Activated naive CD8-positive, alpha-beta T cell (primary cell): Measurements from ENCODE around the gene TRIP4.
"Not testable (repeated sequence)": the region's sequence is repeated elsewhere in the genome, so short reads cannot be mapped to it uniquely, and the experiment has no call there.

Experiments
- H3K27ac Mint-ChIP-seq: one replicate; pipeline ENCODE4 v1.8.0; 2021; ENCODE audit warnings: mixed read lengths
- H3K27me3 Mint-ChIP-seq: one replicate; pipeline ENCODE4 v1.8.0; 2021; ENCODE audit warnings: mixed read lengths
- H3K36me3 Mint-ChIP-seq: one replicate; pipeline ENCODE4 v1.8.0; 2021; ENCODE audit warnings: mixed read lengths
- H3K4me1 Mint-ChIP-seq: one replicate; pipeline ENCODE4 v1.8.0; 2021; ENCODE audit warnings: low read depth, mixed read lengths
- H3K4me3 Mint-ChIP-seq: one replicate; pipeline ENCODE4 v1.8.0; 2021; ENCODE audit warnings: mild to moderate bottlenecking, mixed read lengths
- H3K9me3 Mint-ChIP-seq: one replicate; pipeline ENCODE4 v1.8.0; 2021; ENCODE audit warnings: low read depth, mixed read lengths

Gene TRIP4

DNA sequence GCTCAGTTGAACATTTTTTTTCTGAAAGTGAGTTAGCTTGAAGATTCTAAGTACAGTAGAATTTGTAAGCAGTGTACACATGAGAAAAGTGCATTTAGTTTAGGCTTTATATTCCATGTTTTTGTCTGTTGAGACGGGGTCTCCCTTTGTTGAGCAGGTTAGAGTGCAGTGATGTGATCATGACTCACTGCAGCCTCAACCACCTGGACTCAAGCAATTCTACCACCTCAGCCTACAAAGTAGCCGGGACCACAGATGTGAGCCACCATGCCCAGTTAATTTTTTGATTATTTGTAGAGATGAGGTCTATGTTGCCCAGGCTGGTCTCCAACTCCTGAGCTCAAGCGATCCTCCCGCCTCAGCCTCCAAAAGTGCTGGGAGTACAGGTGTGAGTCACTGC lies 26.4 kb upstream of the TRIP4 start:
- Mint-ChIP-seq H3K4me1 (peaks cover 5% of the 10 kb centered on the region), H3K4me3 (no peak overlapping the region), H3K9me3 (no peaks in the 10 kb centered on the region), H3K27ac (no peak overlapping the region), H3K27me3 (no peaks in the 10 kb centered on the region), H3K36me3 (no peaks in the 10 kb centered on the region)

GRCh38 chr15:64369078-64369607 lies 18.5 kb upstream of the TRIP4 start:
- peaks cover 2% of the 10 kb centered on the region for H3K4me1 Mint-ChIP-seq
- no peaks in the 10 kb centered on the region for H3K9me3 Mint-ChIP-seq
- no peak overlapping the region for H3K27ac Mint-ChIP-seq
- no peaks in the 10 kb centered on the region for H3K27me3 Mint-ChIP-seq
- no peaks in the 10 kb centered on the region for H3K36me3 Mint-ChIP-seq
- no peak overlapping the region for H3K4me3 Mint-ChIP-seq

- H3K27ac Mint-ChIP-seq, H3K4me1 Mint-ChIP-seq, H3K36me3 Mint-ChIP-seq, H3K4me3 Mint-ChIP-seq, H3K27me3 Mint-ChIP-seq, H3K9me3 Mint-ChIP-seq: not testable (repeated sequence)
Measured at GRCh38 chr15:64371383-64371782, 16.3 kb upstream of the TRIP4 start.

- peaks cover 2% of the 10 kb centered on the region for H3K36me3 Mint-ChIP-seq
- no peaks in the 10 kb centered on the region for H3K27me3 Mint-ChIP-seq
- H3K4me3 Mint-ChIP-seq, result peak overlapping the region; percentile 18
- no peak overlapping the region for H3K27ac Mint-ChIP-seq
- peaks cover 2% of the 10 kb centered on the region for H3K4me1 Mint-ChIP-seq
- no peaks in the 10 kb centered on the region for H3K9me3 Mint-ChIP-seq
Measured at GRCh38 chr15:64373360-64373759, 14.3 kb upstream of the TRIP4 start.

DNA sequence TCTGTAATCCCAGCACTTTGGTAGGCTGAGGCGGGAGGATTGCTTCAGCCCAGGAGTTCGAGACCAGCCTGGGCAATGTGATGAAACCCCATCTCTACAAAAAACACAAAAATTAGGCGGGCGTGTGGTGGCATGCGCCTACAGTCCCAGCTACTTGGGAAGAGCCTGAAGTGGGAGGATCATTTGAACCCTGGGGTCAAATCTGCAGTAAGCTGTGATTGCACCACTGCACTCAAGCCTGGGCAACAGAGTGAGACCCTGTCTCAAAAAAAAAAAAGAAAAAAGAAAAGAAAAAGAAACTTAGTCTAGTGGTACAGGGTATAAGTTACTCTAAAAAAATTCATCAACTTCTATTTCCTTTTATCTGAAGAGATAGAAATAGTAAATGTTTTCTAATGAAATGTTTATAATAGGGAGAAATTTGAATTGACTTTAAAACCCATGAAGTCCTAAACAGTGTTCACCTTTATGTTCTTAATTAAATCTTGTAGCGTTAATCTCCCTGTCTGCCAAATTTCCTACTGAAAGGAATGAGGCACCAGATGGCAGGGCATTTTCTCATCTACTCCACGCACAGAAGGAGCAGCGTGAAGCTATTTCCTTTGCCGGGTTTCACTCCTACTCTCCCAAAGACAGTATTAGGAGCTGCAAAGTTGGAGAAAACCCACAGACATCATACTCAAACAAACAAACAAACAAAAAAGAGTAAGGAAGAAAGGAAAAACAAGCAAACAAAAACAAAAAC lies 8.2 kb upstream of the TRIP4 start:
- Mint-ChIP-seq H3K4me3 (peak overlapping the region; percentile 96), H3K27me3 (peaks cover 1% of the 10 kb centered on the region), H3K27ac (no peak overlapping the region), H3K36me3 (peaks cover 2% of the 10 kb centered on the region), H3K9me3 (no peaks in the 10 kb centered on the region), H3K4me1 (peaks cover 14% of the 10 kb centered on the region)

- H3K4me1 Mint-ChIP-seq, result peaks cover 14% of the 10 kb centered on the region
- peak overlapping the region; percentile 89 for H3K27ac Mint-ChIP-seq
- not testable (repeated sequence) for H3K27me3 Mint-ChIP-seq, H3K9me3 Mint-ChIP-seq, H3K36me3 Mint-ChIP-seq
- peak overlapping the region; percentile 96 for H3K4me3 Mint-ChIP-seq
Measured at GRCh38 chr15:64380130-64380870, 7.3 kb upstream of the TRIP4 start.

DNA sequence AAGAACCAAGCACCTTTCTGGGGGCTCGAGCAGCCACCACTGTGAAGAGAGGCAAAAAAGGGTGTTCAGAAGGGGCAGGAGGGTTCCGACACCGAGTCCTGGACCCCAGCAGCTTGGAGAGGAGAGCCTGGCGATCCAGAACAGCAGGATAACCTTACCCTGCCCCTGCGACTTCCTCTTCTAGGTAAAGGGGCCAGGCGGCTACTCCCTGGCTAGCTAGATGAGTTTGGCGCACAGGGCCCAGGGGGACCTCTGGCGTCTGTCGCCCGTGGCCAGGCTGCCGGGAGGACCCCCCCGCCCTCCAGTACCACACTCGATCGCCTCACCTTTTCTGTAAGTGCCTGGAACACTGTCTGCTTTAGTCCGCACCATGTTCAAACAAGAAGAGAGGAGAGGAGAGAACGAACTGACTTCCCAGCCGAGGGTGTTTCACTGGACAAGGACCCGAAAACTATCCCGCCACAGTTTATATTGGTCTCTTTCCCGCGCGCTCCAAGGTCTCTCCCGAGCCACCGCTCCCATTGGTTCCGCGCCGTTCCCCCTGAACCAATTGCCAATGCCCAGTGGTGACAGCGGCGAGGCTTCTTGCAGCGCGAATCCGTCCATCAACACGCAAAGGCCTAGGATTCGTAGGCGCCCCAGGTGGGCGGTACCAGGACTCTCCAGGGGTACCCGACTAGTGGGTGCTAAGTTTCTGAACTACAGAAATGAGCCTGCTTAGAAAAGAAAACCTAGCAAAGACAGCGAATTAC lies 6.5 kb upstream of the TRIP4 start, which contains the start of gene PCLAF:
TSS of gene PCLAF (minus strand) at position 442 of the 752 bp plus-strand sequence. CDS start at position 372, 70 bp downstream.
- Mint-ChIP-seq H3K9me3 (no peaks in the 10 kb centered on the region), H3K4me1 (peaks cover 14% of the 10 kb centered on the region), H3K4me3 (peak within 1 kb of the TSS; percentile 96), H3K27ac (peak within 1 kb of the TSS; percentile 89), H3K36me3 (no peaks in the 10 kb centered on the region), H3K27me3 (peaks cover 1% of the 10 kb centered on the region)

DNA sequence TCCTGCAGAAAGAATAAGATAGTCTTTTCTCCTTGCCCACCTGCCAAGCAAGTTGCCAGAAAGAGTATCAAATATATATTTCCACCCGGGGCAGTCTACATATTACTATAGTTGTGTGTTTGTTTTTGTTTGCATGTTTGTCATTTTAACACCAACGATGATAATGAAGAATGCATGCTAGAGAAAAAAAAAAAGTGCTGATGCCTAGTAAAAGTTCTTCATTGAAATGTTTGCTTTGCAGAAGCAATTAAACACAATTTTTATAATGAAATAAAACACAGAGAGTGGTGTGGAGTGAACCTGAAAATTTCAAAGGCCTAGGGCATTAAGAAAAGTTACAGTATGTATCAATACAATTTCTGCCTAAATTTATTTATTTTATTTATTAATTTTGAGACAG lies 3.9 kb upstream of the TRIP4 start:
- Mint-ChIP-seq H3K27ac (no peak overlapping the region), H3K4me3 (no peak overlapping the region), H3K4me1 (peaks cover 24% of the 10 kb centered on the region), H3K36me3 (no peaks in the 10 kb centered on the region), H3K27me3 (peaks cover 1% of the 10 kb centered on the region), H3K9me3 (no peaks in the 10 kb centered on the region)

- H3K9me3 Mint-ChIP-seq, result no peaks in the 10 kb centered on the region
- H3K27ac Mint-ChIP-seq, result no peak overlapping the region
Measured at GRCh38 chr15:64386291-64386690, 1.3 kb upstream of the TRIP4 start.

GRCh38 chr15:64389036-64389435 lies 1.4 kb downstream of the TRIP4 start:
- Mint-ChIP-seq H3K36me3 (no peaks in the 10 kb centered on the region), H3K27me3 (no peaks in the 10 kb centered on the region), H3K4me1 (peaks cover 20% of the 10 kb centered on the region), H3K27ac (peak overlapping the region; percentile 70), H3K4me3 (peak overlapping the region; percentile 100), H3K9me3 (no peaks in the 10 kb centered on the region)

More at GRCh38 chr15:64386291-64386690, 1.3 kb upstream of the TRIP4 start:
- H3K4me3 Mint-ChIP-seq, result no peak overlapping the region
- no peaks in the 10 kb centered on the region for H3K36me3 Mint-ChIP-seq
- H3K27me3 Mint-ChIP-seq, result no peaks in the 10 kb centered on the region
- H3K4me1 Mint-ChIP-seq, result peaks cover 25% of the 10 kb centered on the region

DNA sequence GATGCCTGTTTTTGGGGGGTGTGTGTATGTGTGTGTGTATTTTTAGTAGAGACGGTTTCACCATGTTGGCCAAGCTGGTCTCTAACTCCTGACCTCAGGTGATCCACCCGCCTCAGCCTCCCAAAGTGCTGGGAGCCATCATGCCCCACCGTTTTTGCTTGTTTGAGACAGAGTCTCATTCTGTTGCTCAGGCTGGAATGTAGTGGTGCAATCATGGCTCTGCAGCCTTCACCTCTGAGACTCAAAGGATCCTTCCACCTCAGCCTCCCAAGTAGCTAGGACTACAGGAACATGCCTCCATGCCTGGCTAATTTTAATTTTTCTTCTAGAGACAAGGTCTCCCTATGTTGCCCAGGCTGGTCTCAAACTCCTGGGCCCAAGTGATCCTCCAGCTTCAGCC lies 4.8 kb downstream of the TRIP4 start:
- H3K36me3 Mint-ChIP-seq, result not testable (repeated sequence)

GRCh38 chr15:64396789-64397188 lies 9.2 kb downstream of the TRIP4 start:
- Mint-ChIP-seq H3K27me3 (no peaks in the 10 kb centered on the region), H3K36me3 (peaks cover 8% of the 10 kb centered on the region), H3K9me3 (no peaks in the 10 kb centered on the region), H3K27ac (no peak overlapping the region), H3K4me3 (no peak overlapping the region), H3K4me1 (peaks cover 6% of the 10 kb centered on the region)

More for the DNA sequence above, 4.8 kb downstream of the TRIP4 start:
- not testable (repeated sequence) for H3K27me3 Mint-ChIP-seq, H3K4me3 Mint-ChIP-seq, H3K9me3 Mint-ChIP-seq
- Mint-ChIP-seq H3K4me1 (peaks cover 23% of the 10 kb centered on the region), H3K27ac (peak overlapping the region; percentile 6)

- H3K27ac Mint-ChIP-seq, result no peak overlapping the region
- peaks cover 6% of the 10 kb centered on the region for H3K4me1 Mint-ChIP-seq
- H3K36me3 Mint-ChIP-seq, result peaks cover 8% of the 10 kb centered on the region
- no peaks in the 10 kb centered on the region for H3K27me3 Mint-ChIP-seq
- H3K4me3 Mint-ChIP-seq, result no peak overlapping the region
- H3K9me3 Mint-ChIP-seq, result no peaks in the 10 kb centered on the region
Measured at GRCh38 chr15:64398575-64398974, 10.9 kb downstream of the TRIP4 start.

- no peaks in the 10 kb centered on the region for H3K9me3 Mint-ChIP-seq
- H3K36me3 Mint-ChIP-seq, result peaks cover 8% of the 10 kb centered on the region
- H3K4me3 Mint-ChIP-seq, result no peak overlapping the region
- H3K27me3 Mint-ChIP-seq, result no peaks in the 10 kb centered on the region
- no peak overlapping the region for H3K27ac Mint-ChIP-seq
- H3K4me1 Mint-ChIP-seq, result no peaks in the 10 kb centered on the region
Measured at GRCh38 chr15:64400583-64400982, 12.9 kb downstream of the TRIP4 start.

GRCh38 chr15:64412216-64412615 lies 24.6 kb downstream of the TRIP4 start:
- Mint-ChIP-seq H3K36me3 (peaks cover 18% of the 10 kb centered on the region), H3K27ac (no peak overlapping the region), H3K4me3 (no peak overlapping the region), H3K27me3 (no peaks in the 10 kb centered on the region), H3K4me1 (no peaks in the 10 kb centered on the region), H3K9me3 (no peaks in the 10 kb centered on the region)
